Iris pigment epithelial cell (primary cell): ENCODE data around the gene BLOC1S6.
A peak's percentile ranks its signal among the peaks of the same experiment; 100 is the strongest.
"Not testable (repeated sequence)": the region's sequence is repeated elsewhere in the genome, so short reads cannot be mapped to it uniquely, and the experiment has no call there.

Experiments
- DNase-seq: peaks from one replicate; pipeline ENCODE4 v3.0.0-alpha.2; 2011; ENCODE audit warnings: low read depth

The BLOC1S6 gene

GRCh38 chr15:45641374-45641781 is 54.2 kb downstream of the BLOC1S6 start:
- DNase-seq = peak; percentile 97

- DNase-seq = peak; percentile 93
These were observed 55.1 kb downstream of the BLOC1S6 start for GRCh38 chr15:45641999-45642932.

- DNase-seq = no peak
These were observed 57.3 kb downstream of the BLOC1S6 start for GRCh38 chr15:45644437-45644836.

GRCh38 chr15:45645026-45645980 is 58.1 kb downstream of the BLOC1S6 start:
- DNase-seq = peak; percentile 76

- peak; percentile 81 for DNase-seq
These were observed 59.0 kb downstream of the BLOC1S6 start for GRCh38 chr15:45646220-45646619.

GRCh38 chr15:45647828-45648227 is 60.6 kb downstream of the BLOC1S6 start:
- DNase-seq = no peak

GRCh38 chr15:45648521-45649200 is 61.5 kb downstream of the BLOC1S6 start:
- peak; percentile 89 for DNase-seq

GRCh38 chr15:45650007-45650406 is 62.8 kb downstream of the BLOC1S6 start:
- DNase-seq = not testable (repeated sequence)

- DNase-seq = no peak
These were observed 63.8 kb downstream of the BLOC1S6 start for GRCh38 chr15:45650889-45651525.

- DNase-seq = no peak
These were observed 66.7 kb downstream of the BLOC1S6 start for GRCh38 chr15:45653702-45654424.

GRCh38 chr15:45654749-45655148 is 67.6 kb downstream of the BLOC1S6 start:
- DNase-seq = no peak

GRCh38 chr15:45657254-45657653 is 70.1 kb downstream of the BLOC1S6 start:
- no peak for DNase-seq

GRCh38 chr15:45657764-45658545 is 70.8 kb downstream of the BLOC1S6 start:
- no peak for DNase-seq
